ENCODE data around the gene TMEM178A. TPM values are rescaled to one million over a fixed set of nuclear protein-coding genes. Genes with fewer than 3 reads are reported as not detected.

TMEM178A gene
- total RNA-seq, 1 donor from 2014 or later, result not detected

GRCh38 chr2:39728941-39729351 is 63.2 kb downstream of the TMEM178A start:
- no peaks in the 10 kb centered on the region for H3K9me3 Mint-ChIP-seq
- H3K36me3 Mint-ChIP-seq (ENCODE audit: low read depth), result peaks cover 11% of the 10 kb centered on the region
- H3K27ac Mint-ChIP-seq, result no peak overlapping the region
- H3K27me3 Mint-ChIP-seq, result no peaks in the 10 kb centered on the region
- ChIA-PET POLR2A (no interaction called here), CTCF (interaction anchor here (0.7 to 8.2 kb wide), 10 partner anchors 9 to 782 kb away, joined by 3 to 120 read pairs (median 8); no protein-coding TSS in a partner anchor)
- H3K4me3 Mint-ChIP-seq, result no peak overlapping the region
- ATAC-seq (ENCODE audit: low read depth) (no peak), DNase-seq (no peak)
- peaks cover 11% of the 10 kb centered on the region for H3K4me1 Mint-ChIP-seq
- TF ChIP-seq, protein P1, sequence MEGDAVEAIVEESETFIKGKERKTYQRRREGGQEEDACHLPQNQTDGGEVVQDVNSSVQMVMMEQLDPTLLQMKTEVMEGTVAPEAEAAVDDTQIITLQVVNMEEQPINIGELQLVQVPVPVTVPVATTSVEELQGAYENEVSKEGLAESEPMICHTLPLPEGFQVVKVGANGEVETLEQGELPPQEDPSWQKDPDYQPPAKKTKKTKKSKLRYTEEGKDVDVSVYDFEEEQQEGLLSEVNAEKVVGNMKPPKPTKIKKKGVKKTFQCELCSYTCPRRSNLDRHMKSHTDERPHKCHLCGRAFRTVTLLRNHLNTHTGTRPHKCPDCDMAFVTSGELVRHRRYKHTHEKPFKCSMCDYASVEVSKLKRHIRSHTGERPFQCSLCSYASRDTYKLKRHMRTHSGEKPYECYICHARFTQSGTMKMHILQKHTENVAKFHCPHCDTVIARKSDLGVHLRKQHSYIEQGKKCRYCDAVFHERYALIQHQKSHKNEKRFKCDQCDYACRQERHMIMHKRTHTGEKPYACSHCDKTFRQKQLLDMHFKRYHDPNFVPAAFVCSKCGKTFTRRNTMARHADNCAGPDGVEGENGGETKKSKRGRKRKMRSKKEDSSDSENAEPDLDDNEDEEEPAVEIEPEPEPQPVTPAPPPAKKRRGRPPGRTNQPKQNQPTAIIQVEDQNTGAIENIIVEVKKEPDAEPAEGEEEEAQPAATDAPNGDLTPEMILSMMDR (IDR thresholded peaks at IDR 0.05), result peak; percentile 58
- intact Hi-C loops (cut with micrococcal nuclease), result loop anchor here (1.0 kb wide), 1 partner anchor 670 kb away; no protein-coding TSS in a partner anchor

GRCh38 chr2:39730276-39730675 is 64.6 kb downstream of the TMEM178A start:
- no peak for DNase-seq
- ATAC-seq (ENCODE audit: low read depth), result no peak
- ChIA-PET POLR2A (interaction anchor here (0.9 kb wide), 1 partner anchor 350 kb away, joined by 3 read pairs; no protein-coding TSS in a partner anchor), CTCF (interaction anchor here (0.6 to 8.2 kb wide), 17 partner anchors 10 to 783 kb away, joined by 3 to 120 read pairs (median 4); partner anchors contain the start of gene SOS1)
- no peak overlapping the region for H3K4me3 Mint-ChIP-seq
- peaks cover 16% of the 10 kb centered on the region for H3K36me3 Mint-ChIP-seq (ENCODE audit: low read depth)
- intact Hi-C loops (cut with micrococcal nuclease), result loop anchor here (1.0 to 2.0 kb wide), 4 partner anchors 217 to 502 kb away; partner anchors contain the start of gene MAP4K3
- H3K9me3 Mint-ChIP-seq, result no peaks in the 10 kb centered on the region
- peaks cover 11% of the 10 kb centered on the region for H3K4me1 Mint-ChIP-seq
- H3K27me3 Mint-ChIP-seq, result no peaks in the 10 kb centered on the region
- TF ChIP-seq, protein P1 (IDR thresholded peaks at IDR 0.05), result no peak
- no peak overlapping the region for H3K27ac Mint-ChIP-seq

DNA sequence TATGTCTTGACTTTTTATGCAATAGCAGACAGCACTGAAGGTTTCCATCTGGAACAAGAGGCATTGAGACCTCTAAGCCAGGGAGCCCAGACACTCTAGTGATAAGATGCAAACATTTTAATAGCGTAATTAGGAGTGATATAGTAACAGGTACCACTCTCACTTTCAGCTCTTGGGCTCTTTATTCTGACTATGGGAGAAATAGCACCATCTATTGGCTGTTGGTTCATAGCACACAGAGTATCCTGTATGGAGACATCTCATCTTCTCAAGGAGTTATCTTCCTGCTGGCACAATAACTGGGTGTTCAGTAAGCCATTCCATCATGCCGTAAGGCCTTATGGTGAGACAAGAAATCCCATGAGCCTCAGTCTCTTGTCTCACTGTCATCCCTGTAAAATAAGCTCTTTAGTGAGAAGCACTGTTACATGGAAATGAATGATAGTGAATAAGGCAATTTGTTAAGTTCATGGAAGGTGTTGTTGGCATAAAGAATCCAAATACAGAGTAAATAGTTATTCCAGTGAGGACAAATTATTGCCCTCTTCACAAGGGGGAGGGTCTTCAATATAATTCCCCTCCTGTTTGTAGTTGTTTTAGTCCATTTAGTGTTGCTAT is 65.1 kb downstream of the TMEM178A start:
- Mint-ChIP-seq H3K27ac (no peak overlapping the region), H3K4me1 (peaks cover 11% of the 10 kb centered on the region), H3K36me3 (ENCODE audit: low read depth) (peaks cover 21% of the 10 kb centered on the region), H3K4me3 (no peak overlapping the region), H3K27me3 (no peaks in the 10 kb centered on the region), H3K9me3 (no peaks in the 10 kb centered on the region)
- ChIA-PET CTCF (interaction anchor here (0.6 to 8.2 kb wide), 19 partner anchors 9 to 784 kb away, joined by 3 to 120 read pairs (median 4); partner anchors contain the start of gene SOS1), POLR2A (interaction anchor here (0.9 kb wide), 1 partner anchor 351 kb away, joined by 3 read pairs; no protein-coding TSS in a partner anchor)
- TF ChIP-seq, protein P1 (IDR thresholded peaks at IDR 0.05), result no peak
- intact Hi-C loops (cut with micrococcal nuclease), result loop anchor here (1.0 to 2.0 kb wide), 4 partner anchors 217 to 502 kb away; partner anchors contain the start of gene MAP4K3
- ATAC-seq (ENCODE audit: low read depth), result peak; percentile 54
- no peak for DNase-seq

DNA sequence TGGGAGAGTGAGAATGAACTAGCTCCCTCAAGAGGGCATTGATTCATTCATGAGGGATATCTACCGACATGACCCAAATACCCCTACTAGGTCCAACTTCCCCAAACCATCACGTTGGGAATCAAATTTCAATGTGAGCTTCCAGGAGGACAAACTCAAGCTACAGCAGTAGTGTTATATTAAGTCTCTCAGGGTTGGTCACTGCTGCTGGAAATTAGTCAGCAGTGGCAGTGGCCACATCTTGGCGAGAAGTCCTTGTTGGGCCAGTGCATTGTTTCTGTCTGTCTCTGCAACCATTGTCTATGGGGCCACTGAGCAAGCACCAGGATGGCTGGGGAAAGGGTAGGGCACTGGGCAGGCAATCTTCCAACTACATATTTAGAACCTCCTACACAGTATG is 65.8 kb downstream of the TMEM178A start:
- intact Hi-C loops (cut with micrococcal nuclease), result loop anchor here (2.0 kb wide), 1 partner anchor 295 kb away; the partner anchor contains the start of gene MAP4K3
- peaks cover 11% of the 10 kb centered on the region for H3K4me1 Mint-ChIP-seq
- TF ChIP-seq, protein P1 (IDR thresholded peaks at IDR 0.05), result no peak
- no peaks in the 10 kb centered on the region for H3K9me3 Mint-ChIP-seq
- ATAC-seq (ENCODE audit: low read depth) (no peak), DNase-seq (no peak)
- H3K27me3 Mint-ChIP-seq, result no peaks in the 10 kb centered on the region
- H3K27ac Mint-ChIP-seq, result no peak overlapping the region
- ChIA-PET POLR2A (no interaction called here), CTCF (interaction anchor here (0.9 to 8.2 kb wide), 6 partner anchors 10 to 781 kb away, joined by 3 to 120 read pairs (median 7); no protein-coding TSS in a partner anchor)
- H3K4me3 Mint-ChIP-seq, result no peak overlapping the region
- H3K36me3 Mint-ChIP-seq (ENCODE audit: low read depth), result peaks cover 28% of the 10 kb centered on the region

- ChIA-PET POLR2A (no interaction called here), CTCF (interaction anchor here (1.5 to 8.2 kb wide), 2 partner anchors 354 to 505 kb away, joined by 4 to 120 read pairs; no protein-coding TSS in a partner anchor)
- DNase-seq, result no peak
- Mint-ChIP-seq H3K4me1 (peaks cover 11% of the 10 kb centered on the region), H3K36me3 (ENCODE audit: low read depth) (peaks cover 36% of the 10 kb centered on the region), H3K27me3 (no peaks in the 10 kb centered on the region), H3K27ac (no peak overlapping the region), H3K9me3 (no peaks in the 10 kb centered on the region), H3K4me3 (no peak overlapping the region)
- no peak for ATAC-seq (ENCODE audit: low read depth)
- intact Hi-C loops (cut with micrococcal nuclease), result no loop called here
- TF ChIP-seq, protein P1 (IDR thresholded peaks at IDR 0.05), result no peak
Measured at GRCh38 chr2:39732482-39732881, 66.8 kb downstream of the TMEM178A start.

Measured in activated B cell treated with CpG ODN at 0.5 μM for 24 hours (primary cell).